Neural progenitor cell (in vitro differentiated cells): ENCODE measurements around the gene C2orf69. TPM values are rescaled to one million over a fixed set of nuclear protein-coding genes. Genes with fewer than 3 reads are reported as not detected.

Experiments used
- DNase-seq: peaks from one replicate; pipeline ENCODE4 v3.0.0-alpha.2; 2016; ENCODE audit warnings: low spot score
- H2AFZ ChIP-seq: fragments of 200-600 bp; sonication (generic); replicated peaks from 2 replicates; pipeline ENCODE4 v1.6.1; 2016; ENCODE audit warnings: antibody characterized with exemption
- H3F3A ChIP-seq: fragments of 200-600 bp; sonication (generic); 2 replicates; pipeline ENCODE4 v1.6.1; 2016; ENCODE audit warnings: antibody characterized with exemption, low read depth
- H3K27ac ChIP-seq: fragments of 200-600 bp; sonication (generic); 2 replicates; pipeline ENCODE4 v1.5.1; 2016; ENCODE audit warnings: mild to moderate bottlenecking
- H3K27me3 ChIP-seq: fragments of 200-600 bp; sonication (generic); 2 replicates; pipeline ENCODE4 v1.6.1; 2016; ENCODE audit warnings: mild to moderate bottlenecking, moderate library complexity
- H3K36me3 ChIP-seq: fragments of 200-600 bp; sonication (generic); 2 replicates; pipeline ENCODE4 v1.5.1; 2016
- H3K4me1 ChIP-seq: fragments of 200-600 bp; sonication (generic); 2 replicates; pipeline ENCODE4 v1.6.1; 2016; ENCODE audit warnings: mixed run types
- H3K4me2 ChIP-seq: fragments of 200-600 bp; sonication (generic); 2 replicates; pipeline ENCODE4 v1.6.1; 2016
- H3K4me3 ChIP-seq: fragments of 200-600 bp; sonication (generic); 2 replicates; pipeline ENCODE4 v1.5.1; 2016
- H3K79me2 ChIP-seq: fragments of 200-600 bp; sonication (generic); 2 replicates; pipeline ENCODE4 v1.6.1; 2016; ENCODE audit warnings: low read depth
- H3K9ac ChIP-seq: fragments of 200-600 bp; sonication (generic); 2 replicates; pipeline ENCODE4 v1.6.1; 2016
- H3K9me3 ChIP-seq: fragments of 200-600 bp; sonication (generic); 2 replicates; pipeline ENCODE4 v1.5.1; 2016; ENCODE audit warnings: low read depth
- H4K20me1 ChIP-seq: fragments of 200-600 bp; sonication (generic); 2 replicates; pipeline ENCODE4 v1.6.1; 2016; ENCODE audit warnings: low read depth
- H3K27ac Mint-ChIP-seq: 3 replicates; pipeline ENCODE4 v1.8.0; 2021; ENCODE audit warnings: mixed read lengths
- H3K27me3 Mint-ChIP-seq: 2 replicates; pipeline ENCODE4 v1.8.0; 2022; ENCODE audit warnings: low read depth, mild to moderate bottlenecking, inconsistent platforms, moderate library complexity, mixed read lengths; ENCODE audit not compliant: insufficient read depth
- H3K36me3 Mint-ChIP-seq: 3 replicates; pipeline ENCODE4 v1.8.0; 2021; ENCODE audit warnings: mixed read lengths
- H3K4me1 Mint-ChIP-seq: 3 replicates; pipeline ENCODE4 v1.8.0; 2021; ENCODE audit warnings: mixed read lengths
- H3K4me3 Mint-ChIP-seq: 3 replicates; pipeline ENCODE4 v1.8.0; 2021; ENCODE audit warnings: mild to moderate bottlenecking, moderate library complexity, mixed read lengths
- H3K9me3 Mint-ChIP-seq: 3 replicates; pipeline ENCODE4 v1.8.0; 2020; ENCODE audit warnings: mixed read lengths
- EZH2 ChIP-seq: fragments of 200-600 bp; sonication (generic); IDR thresholded peaks from 2 replicates; pipeline ENCODE4 v1.6.1; 2017; ENCODE audit warnings: antibody characterized with exemption, mild to moderate bottlenecking, moderate library complexity
- EZH2phosphoT487 ChIP-seq: fragments of 200-600 bp; sonication (generic); IDR thresholded peaks from 2 replicates; pipeline ENCODE4 v1.6.1; 2017; ENCODE audit warnings: antibody characterized with exemption
- total RNA-seq: library from RNA; depleted of rRNA; stranded (reverse); fragments of >200 nt; gene quantifications from 2 replicates; pipeline ENCODE4 v1.2.3, GENCODE V29; 2015; ENCODE audit warnings: low replicate concordance
- TF ChIP-seq, protein P1 (sequence below): fragments of 200-600 bp; sonication (generic); IDR thresholded peaks from 2 replicates; pipeline ENCODE4 v1.5.1; 2017; ENCODE audit warnings: antibody characterized with exemption, mild to moderate bottlenecking

Gene C2orf69
- total RNA-seq, 1 donor from 2014 or later: 43.8 TPM

DNA sequence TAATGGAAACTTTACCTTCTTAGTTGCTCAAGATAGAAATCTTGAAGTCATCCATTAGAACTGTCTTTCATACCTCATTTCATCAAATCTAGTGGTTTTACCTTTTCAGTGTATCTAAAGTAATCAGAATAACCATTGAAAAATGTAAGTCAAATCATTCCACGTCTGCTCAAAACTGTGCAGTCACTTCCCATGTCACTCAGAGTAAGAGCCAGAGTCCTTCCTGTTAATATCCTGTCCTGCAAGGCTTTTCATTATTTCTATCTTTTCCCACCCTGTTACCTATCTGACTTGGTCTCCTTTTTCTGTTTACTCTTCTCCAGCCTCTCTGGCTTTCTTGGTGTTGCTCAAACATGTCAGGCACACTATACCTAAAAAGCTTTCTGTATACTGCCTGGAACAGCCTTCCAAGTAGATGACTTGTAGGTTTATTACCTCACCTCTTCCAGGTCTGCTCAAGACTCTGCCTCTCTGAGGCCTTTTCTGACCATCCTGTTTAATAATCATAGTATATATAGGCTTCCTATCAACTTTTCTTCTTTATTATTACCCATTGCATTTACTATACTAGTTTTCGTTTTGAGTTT lies 3.4 kb downstream of the C2orf69 start:
- no peak overlapping the region for H3K27ac ChIP-seq
- H3K4me2 ChIP-seq: peak overlapping the region; percentile 68
- peaks cover 83% of the 10 kb centered on the region for H3K79me2 ChIP-seq

DNA sequence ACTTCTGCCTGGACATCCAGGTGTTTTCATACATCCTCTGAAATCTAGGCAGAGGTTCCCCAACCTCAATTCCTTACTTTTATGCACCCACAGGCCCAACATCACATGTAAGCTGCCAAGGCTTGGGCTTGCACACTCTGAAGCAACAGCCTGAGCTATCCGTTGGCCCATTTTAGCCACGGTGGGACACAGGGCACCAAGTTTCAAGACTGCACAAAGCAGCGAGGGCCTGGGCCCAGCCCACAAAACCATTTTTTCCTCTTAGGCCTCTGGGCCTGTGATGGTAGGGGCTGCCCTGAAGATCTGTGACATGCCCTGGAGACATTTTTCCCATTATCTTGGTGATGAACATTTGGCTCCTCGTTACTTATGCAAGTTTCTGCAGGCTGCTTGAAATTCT lies 5.9 kb downstream of the C2orf69 start:
- H3K27me3 Mint-ChIP-seq: no peaks in the 10 kb centered on the region
- Histone ChIP-seq H3K9me3 (peaks cover 8% of the 10 kb centered on the region), H3K4me2 (no peak overlapping the region), H3K4me3 (no peak overlapping the region), H3K27ac (no peak overlapping the region), H3K9ac (no peak overlapping the region), H3K27me3 (no peaks in the 10 kb centered on the region), H3K79me2 (peaks cover 99% of the 10 kb centered on the region), H2AFZ (no peak overlapping the region), H3K36me3 (peaks cover 64% of the 10 kb centered on the region), H3F3A (peaks cover 8% of the 10 kb centered on the region), H4K20me1 (peaks cover 25% of the 10 kb centered on the region), H3K4me1 (peaks cover 12% of the 10 kb centered on the region)
- H3K9me3 Mint-ChIP-seq: peaks cover 41% of the 10 kb centered on the region
- no peak overlapping the region for H3K4me3 Mint-ChIP-seq
- peaks cover 15% of the 10 kb centered on the region for H3K4me1 Mint-ChIP-seq
- no peak overlapping the region for H3K27ac Mint-ChIP-seq
- H3K36me3 Mint-ChIP-seq: peaks cover 65% of the 10 kb centered on the region
- no peak for DNase-seq
- TF ChIP-seq, protein P1, sequence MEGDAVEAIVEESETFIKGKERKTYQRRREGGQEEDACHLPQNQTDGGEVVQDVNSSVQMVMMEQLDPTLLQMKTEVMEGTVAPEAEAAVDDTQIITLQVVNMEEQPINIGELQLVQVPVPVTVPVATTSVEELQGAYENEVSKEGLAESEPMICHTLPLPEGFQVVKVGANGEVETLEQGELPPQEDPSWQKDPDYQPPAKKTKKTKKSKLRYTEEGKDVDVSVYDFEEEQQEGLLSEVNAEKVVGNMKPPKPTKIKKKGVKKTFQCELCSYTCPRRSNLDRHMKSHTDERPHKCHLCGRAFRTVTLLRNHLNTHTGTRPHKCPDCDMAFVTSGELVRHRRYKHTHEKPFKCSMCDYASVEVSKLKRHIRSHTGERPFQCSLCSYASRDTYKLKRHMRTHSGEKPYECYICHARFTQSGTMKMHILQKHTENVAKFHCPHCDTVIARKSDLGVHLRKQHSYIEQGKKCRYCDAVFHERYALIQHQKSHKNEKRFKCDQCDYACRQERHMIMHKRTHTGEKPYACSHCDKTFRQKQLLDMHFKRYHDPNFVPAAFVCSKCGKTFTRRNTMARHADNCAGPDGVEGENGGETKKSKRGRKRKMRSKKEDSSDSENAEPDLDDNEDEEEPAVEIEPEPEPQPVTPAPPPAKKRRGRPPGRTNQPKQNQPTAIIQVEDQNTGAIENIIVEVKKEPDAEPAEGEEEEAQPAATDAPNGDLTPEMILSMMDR: no peak
- TF ChIP-seq EZH2phosphoT487: no peak

More for the DNA sequence above, 3.4 kb downstream of the C2orf69 start:
- Mint-ChIP-seq H3K4me3 (peak overlapping the region; percentile 24), H3K9me3 (peaks cover 38% of the 10 kb centered on the region), H3K27me3 (peaks cover 4% of the 10 kb centered on the region), H3K4me1 (peaks cover 24% of the 10 kb centered on the region), H3K27ac (no peak overlapping the region), H3K36me3 (peaks cover 52% of the 10 kb centered on the region)
- Histone ChIP-seq H3K36me3 (peaks cover 49% of the 10 kb centered on the region), H3F3A (peaks cover 22% of the 10 kb centered on the region), H4K20me1 (peaks cover 24% of the 10 kb centered on the region), H3K4me1 (peaks cover 21% of the 10 kb centered on the region), H3K4me3 (peak overlapping the region; percentile 23), H3K27me3 (no peaks in the 10 kb centered on the region), H3K9me3 (peaks cover 8% of the 10 kb centered on the region), H3K9ac (no peak overlapping the region), H2AFZ (no peak overlapping the region)
- TF ChIP-seq EZH2: no peak
- TF ChIP-seq EZH2phosphoT487: no peak
- TF ChIP-seq, protein P1: no peak
- no peak for DNase-seq

DNA sequence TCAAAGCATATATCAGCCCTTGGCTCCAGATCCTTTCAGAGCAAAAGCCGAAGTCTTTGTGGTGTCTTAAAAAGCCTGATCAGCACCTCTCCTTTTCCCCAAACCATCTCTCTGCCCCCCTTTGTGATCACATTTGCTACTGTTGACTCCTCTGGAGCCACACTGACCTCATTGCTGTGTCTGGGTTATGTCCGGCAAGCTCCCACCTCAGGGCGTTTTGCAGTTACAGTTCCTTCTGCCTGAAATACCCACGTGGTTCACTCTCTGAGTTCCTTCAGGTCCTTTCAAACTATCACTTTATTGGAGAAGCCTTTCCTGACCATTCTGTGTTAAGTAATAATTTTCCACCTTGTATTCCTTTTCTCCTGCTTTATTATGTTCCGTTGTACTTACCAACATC lies 11.8 kb downstream of the C2orf69 start:
- Histone ChIP-seq H3K79me2 (peaks cover 99% of the 10 kb centered on the region), H4K20me1 (peaks cover 45% of the 10 kb centered on the region), H3K4me1 (no peaks in the 10 kb centered on the region), H3K9me3 (no peaks in the 10 kb centered on the region), H3K4me2 (no peak overlapping the region), H3K9ac (no peak overlapping the region), H3K4me3 (no peak overlapping the region), H3K27ac (no peak overlapping the region), H3K27me3 (no peaks in the 10 kb centered on the region), H2AFZ (no peak overlapping the region), H3F3A (peaks cover 8% of the 10 kb centered on the region), H3K36me3 (peaks cover 33% of the 10 kb centered on the region)
- peaks cover 4% of the 10 kb centered on the region for H3K4me1 Mint-ChIP-seq
- H3K9me3 Mint-ChIP-seq: peaks cover 15% of the 10 kb centered on the region
- peaks cover 43% of the 10 kb centered on the region for H3K36me3 Mint-ChIP-seq
- TF ChIP-seq EZH2phosphoT487 (no peak), EZH2 (no peak)
- TF ChIP-seq, protein P1: no peak
- H3K4me3 Mint-ChIP-seq: no peak overlapping the region
- no peak for DNase-seq
- H3K27me3 Mint-ChIP-seq: no peaks in the 10 kb centered on the region
- no peak overlapping the region for H3K27ac Mint-ChIP-seq
